ENCODE results near the gene NAV2. TPM values are rescaled to one million over a fixed set of nuclear protein-coding genes. Genes with fewer than 3 reads are reported as not detected.
A peak's percentile ranks its signal among the peaks of the same experiment; 100 is the strongest.

NAV2 gene
- total RNA-seq, 1 donor from 2014 or later = 11.1 TPM

- no peak for TF ChIP-seq CTCF (IDR thresholded peaks at IDR 0.05; ENCODE audit: insufficient read depth, low read length, severe bottlenecking)
- no peak overlapping the region for H3K4me3 ChIP-seq (ENCODE audit: low read depth, low read length)
- H3K36me3 ChIP-seq (ENCODE audit: control insufficient read depth, insufficient read depth, low read length) = peaks cover 18% of the 10 kb centered on the region
- FAIRE-seq = no peak
- H3K27me3 ChIP-seq (ENCODE audit: control insufficient read depth, insufficient read depth, low read length) = no peaks in the 10 kb centered on the region
- DNase-seq (ENCODE audit: low read depth) = no peak
Measured at GRCh38 chr11:20034941-20035340, 322.3 kb downstream of the NAV2 start.

DNA sequence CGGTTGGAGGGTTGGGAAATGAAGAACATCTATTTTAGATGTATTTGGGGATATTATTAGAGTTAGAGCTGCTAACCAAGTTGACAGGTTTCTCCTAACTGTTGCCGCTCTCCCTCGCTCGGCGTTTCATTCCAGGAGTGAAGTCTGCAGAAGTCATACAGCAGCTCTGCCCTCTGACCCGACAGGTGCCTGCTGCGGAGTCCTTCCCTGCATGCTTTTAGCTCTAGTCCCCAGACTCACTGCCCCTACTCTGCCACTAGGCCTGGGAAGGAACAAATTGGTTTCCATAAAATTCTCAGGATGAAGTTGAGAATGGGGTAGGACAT is 322.7 kb downstream of the NAV2 start:
- no peak for DNase-seq (ENCODE audit: low read depth)
- Histone ChIP-seq H3K27me3 (ENCODE audit: control insufficient read depth, insufficient read depth, low read length) (no peaks in the 10 kb centered on the region), H3K36me3 (ENCODE audit: control insufficient read depth, insufficient read depth, low read length) (peaks cover 21% of the 10 kb centered on the region), H3K4me3 (ENCODE audit: low read depth, low read length) (no peak overlapping the region)
- FAIRE-seq = no peak
- TF ChIP-seq CTCF (IDR thresholded peaks at IDR 0.05; ENCODE audit: insufficient read depth, low read length, severe bottlenecking) = no peak

DNA sequence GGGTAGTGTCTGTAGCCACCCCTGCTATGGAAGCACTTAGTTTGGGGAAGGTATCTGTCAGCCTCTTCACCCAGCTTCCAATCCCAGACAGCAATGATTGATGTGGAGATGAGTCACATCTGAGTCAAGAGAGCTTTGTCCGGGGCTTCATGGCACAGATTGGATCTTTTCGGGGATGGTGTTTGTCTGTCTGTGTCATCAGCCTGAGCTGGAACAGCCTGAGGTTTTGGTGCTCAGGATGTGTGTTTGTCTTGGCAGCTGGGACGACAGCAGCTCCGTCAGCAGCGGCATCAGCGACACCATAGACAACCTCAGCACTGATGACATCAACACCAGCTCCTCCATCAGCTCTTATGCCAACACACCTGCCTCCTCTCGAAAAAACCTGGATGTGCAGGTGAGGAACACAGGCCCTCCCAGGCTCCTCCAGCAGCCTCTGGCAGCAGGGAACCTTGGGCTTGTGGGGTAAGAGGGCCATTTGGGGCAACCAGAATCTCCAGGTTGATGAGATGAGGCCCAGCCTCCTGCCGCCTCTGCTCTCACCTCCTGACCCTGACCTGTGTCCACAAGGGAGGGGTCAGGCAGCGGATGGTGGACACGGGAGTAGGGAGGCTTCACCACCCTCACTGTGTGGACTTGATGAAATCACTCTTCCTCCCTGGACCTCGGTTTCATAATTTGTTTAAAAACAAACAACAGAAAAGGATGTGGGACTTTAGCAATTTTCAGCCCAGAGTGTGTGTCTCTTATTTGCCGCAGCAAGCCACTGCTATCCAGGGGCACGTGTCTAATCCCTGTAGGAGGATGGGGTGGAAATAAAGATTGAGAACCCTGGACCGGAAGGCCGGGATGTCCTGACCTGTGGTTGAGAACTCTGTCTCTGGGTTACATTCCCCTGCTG is 323.3 kb downstream of the NAV2 start:
- Histone ChIP-seq H3K4me3 (ENCODE audit: low read depth, low read length) (no peak overlapping the region), H3K36me3 (ENCODE audit: control insufficient read depth, insufficient read depth, low read length) (peaks cover 24% of the 10 kb centered on the region), H3K27me3 (ENCODE audit: control insufficient read depth, insufficient read depth, low read length) (no peaks in the 10 kb centered on the region)
- peak; percentile 94 for DNase-seq (ENCODE audit: low read depth)
- peak; percentile 31 for TF ChIP-seq CTCF (IDR thresholded peaks at IDR 0.05; ENCODE audit: insufficient read depth, low read length, severe bottlenecking)
- peak; percentile 95 for FAIRE-seq

GRCh38 chr11:20036626-20037335 is 324.1 kb downstream of the NAV2 start:
- Histone ChIP-seq H3K27me3 (ENCODE audit: control insufficient read depth, insufficient read depth, low read length) (no peaks in the 10 kb centered on the region), H3K36me3 (ENCODE audit: control insufficient read depth, insufficient read depth, low read length) (peaks cover 25% of the 10 kb centered on the region), H3K4me3 (ENCODE audit: low read depth, low read length) (no peak overlapping the region)
- DNase-seq (ENCODE audit: low read depth) (no peak), FAIRE-seq (no peak)
- TF ChIP-seq CTCF (IDR thresholded peaks at IDR 0.05; ENCODE audit: insufficient read depth, low read length, severe bottlenecking) = no peak

- TF ChIP-seq CTCF (IDR thresholded peaks at IDR 0.05; ENCODE audit: insufficient read depth, low read length, severe bottlenecking) = no peak
- DNase-seq (ENCODE audit: low read depth) (no peak), FAIRE-seq (no peak)
- H3K36me3 ChIP-seq (ENCODE audit: control insufficient read depth, insufficient read depth, low read length) = peaks cover 25% of the 10 kb centered on the region
- no peaks in the 10 kb centered on the region for H3K27me3 ChIP-seq (ENCODE audit: control insufficient read depth, insufficient read depth, low read length)
- H3K4me3 ChIP-seq (ENCODE audit: low read depth, low read length) = no peak overlapping the region
Measured at GRCh38 chr11:20037396-20038153, 324.9 kb downstream of the NAV2 start.

Measured in bronchial epithelial cell (primary cell).